NCI-H1694 (cell line): ENCODE data around the gene HOXA7.

Experiments used
- DNase-seq: peaks from one replicate; lab custom pipeline; 2025; lab: John Stamatoyannopoulos, UW

Gene HOXA7

GRCh38 chr7:27106901-27107240, 49.6 kb downstream of the HOXA7 start:
- no peak for DNase-seq

- DNase-seq, result no peak
Observed at GRCh38 chr7:27106181-27106900, 50.1 kb downstream of the HOXA7 start.

GRCh38 chr7:27105301-27106031, 51.0 kb downstream of the HOXA7 start:
- no peak for DNase-seq

GRCh38 chr7:27104341-27105058, 52.0 kb downstream of the HOXA7 start:
- DNase-seq, result no peak
